Frontal cortex (tissue), 4 donors: ENCODE data around the gene RAPGEF6. TPM values are rescaled to one million over a fixed set of nuclear protein-coding genes. Genes with fewer than 3 reads are reported as not detected.

Source experiments
- DNase-seq, 2 donors: peaks; one replicate each; pipeline ENCODE4 v3.0.0; 2012; ENCODE audit warnings: low spot score in 2 of 2
- FAIRE-seq: peaks from 2 replicates; lab custom pipeline; 2012; peaks lifted over from hg19 to GRCh38; lab: Jason Lieb, UNC
- total RNA-seq: library from RNA; depleted of rRNA; stranded (reverse); fragments of >200 nt; gene quantifications from one replicate; pipeline ENCODE4 v1.2.3, GENCODE V29; 2014
- donor health status: control.
- donor health status: control.
- donor health status: control.

Gene RAPGEF6
- total RNA-seq, 1 donor from 2014 or later: 58.7 TPM

DNA sequence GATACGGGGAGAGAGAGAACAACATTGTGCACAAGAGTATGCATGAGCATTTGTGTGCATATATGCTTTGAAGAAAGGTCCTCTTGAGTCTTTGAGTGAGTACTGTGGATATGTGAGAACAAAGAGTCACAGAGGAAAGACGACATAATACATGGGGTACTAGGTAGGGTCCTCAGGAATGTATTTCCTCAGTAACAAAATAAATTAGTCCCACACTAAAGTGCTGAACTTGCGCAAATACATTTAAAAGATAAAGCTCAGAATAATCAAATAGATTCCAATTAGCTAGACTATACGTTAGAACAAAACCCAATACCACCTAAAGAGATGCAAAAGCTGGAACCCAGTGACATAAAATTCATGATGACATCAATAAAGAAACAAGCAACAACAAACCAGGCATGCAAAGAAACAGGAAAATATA lies 70.8 kb downstream of the RAPGEF6 start:
- no peak for DNase-seq
- no peak for FAIRE-seq

GRCh38 chr5:131563434-131564228 lies 71.4 kb downstream of the RAPGEF6 start:
- DNase-seq: no peak
- FAIRE-seq: no peak

GRCh38 chr5:131550606-131551005 lies 84.4 kb downstream of the RAPGEF6 start:
- no peak for DNase-seq
- no peak for FAIRE-seq

- FAIRE-seq (no peak), DNase-seq (no peak)
Observed at GRCh38 chr5:131548176-131548575, 86.9 kb downstream of the RAPGEF6 start.

GRCh38 chr5:131545845-131546244 lies 89.2 kb downstream of the RAPGEF6 start:
- DNase-seq (no peak), FAIRE-seq (no peak)

DNA sequence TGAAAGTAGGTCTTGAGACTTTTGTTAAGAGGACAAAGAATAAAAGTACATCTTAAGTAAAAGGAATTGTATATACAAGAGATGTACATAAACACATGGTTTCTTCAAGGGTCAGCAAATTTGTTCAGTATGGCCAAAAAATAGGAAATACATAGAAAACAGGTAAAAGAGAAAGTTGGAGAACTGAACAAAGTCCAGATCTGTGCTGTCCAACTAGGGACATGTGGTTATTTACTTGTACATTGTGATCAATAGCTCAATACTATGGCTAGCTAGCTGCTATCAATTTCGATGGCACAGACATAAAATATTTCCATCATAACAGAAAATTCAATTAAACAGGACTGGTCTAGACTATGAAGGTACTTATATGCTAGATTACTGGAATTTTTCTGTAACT lies 92.3 kb downstream of the RAPGEF6 start:
- DNase-seq (no peak), FAIRE-seq (no peak)

- DNase-seq (no peak), FAIRE-seq (no peak)
Observed at GRCh38 chr5:131541762-131542161, 93.3 kb downstream of the RAPGEF6 start.

GRCh38 chr5:131541071-131541470 lies 94.0 kb downstream of the RAPGEF6 start:
- no peak for FAIRE-seq
- DNase-seq: no peak

DNA sequence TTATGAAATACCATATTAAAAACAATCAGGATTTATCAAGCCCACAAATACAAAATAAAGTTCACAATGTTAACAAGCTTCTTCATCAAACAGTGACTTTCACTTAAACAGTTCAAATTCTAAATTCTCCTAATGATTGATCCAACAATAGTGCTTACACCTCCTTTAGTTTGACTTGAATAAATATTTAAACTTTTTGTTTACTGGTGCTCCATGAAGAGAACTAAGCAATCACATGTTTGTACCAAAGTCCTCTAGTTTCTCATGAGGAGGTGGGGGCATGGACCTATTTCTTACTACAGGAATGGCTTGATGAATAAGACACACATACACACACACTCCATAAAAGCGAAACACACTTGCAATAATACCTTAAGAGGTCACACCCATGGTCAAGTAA lies 95.8 kb downstream of the RAPGEF6 start:
- DNase-seq: no peak
- no peak for FAIRE-seq

- DNase-seq (no peak), FAIRE-seq (no peak)
Observed at GRCh38 chr5:131538177-131538593, 96.8 kb downstream of the RAPGEF6 start.

GRCh38 chr5:131536850-131537448 lies 98.1 kb downstream of the RAPGEF6 start:
- FAIRE-seq: no peak
- DNase-seq: no peak

GRCh38 chr5:131536211-131536826 lies 98.7 kb downstream of the RAPGEF6 start:
- DNase-seq: no peak
- no peak for FAIRE-seq

DNA sequence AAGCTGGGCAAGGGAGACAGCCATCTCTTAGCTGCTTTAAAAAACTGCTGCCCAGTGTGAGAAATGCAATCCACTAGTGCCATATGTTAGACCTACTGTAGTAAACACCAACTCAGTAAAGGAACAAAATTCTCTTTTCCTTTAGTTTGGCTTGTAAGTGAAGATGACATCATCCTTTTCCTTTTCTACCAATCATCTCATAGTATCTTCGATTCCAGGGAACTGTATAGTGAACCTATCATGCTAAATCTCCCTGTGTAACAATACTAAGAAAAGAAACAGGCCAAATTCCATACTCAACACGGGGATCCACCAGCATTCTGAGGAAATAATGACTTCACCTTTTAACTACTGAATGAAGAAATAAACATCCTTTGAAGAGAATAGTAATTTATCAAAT lies 100.1 kb downstream of the RAPGEF6 start:
- no peak for DNase-seq
- FAIRE-seq: no peak

DNA sequence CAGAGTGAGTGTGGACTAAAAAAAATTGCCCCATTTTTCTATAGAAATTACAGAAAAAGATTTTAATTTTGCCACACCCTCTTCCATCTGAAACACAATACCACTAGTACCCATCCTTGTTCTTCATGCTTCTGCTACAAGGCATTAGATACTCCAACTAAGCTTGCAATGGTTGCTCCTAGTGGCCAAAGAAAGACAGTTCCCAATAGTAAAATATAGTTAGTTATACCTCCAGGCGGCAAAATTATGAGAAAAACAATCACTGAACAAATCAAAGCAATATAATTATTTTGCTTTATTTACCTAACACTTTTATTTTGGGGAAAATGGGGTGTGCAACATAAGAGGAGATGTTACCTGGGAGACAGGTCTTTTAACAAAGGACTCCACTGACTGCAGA lies 101.2 kb downstream of the RAPGEF6 start:
- no peak for DNase-seq
- FAIRE-seq: no peak

GRCh38 chr5:131532031-131532640 lies 102.9 kb downstream of the RAPGEF6 start:
- FAIRE-seq: no peak
- no peak for DNase-seq

DNA sequence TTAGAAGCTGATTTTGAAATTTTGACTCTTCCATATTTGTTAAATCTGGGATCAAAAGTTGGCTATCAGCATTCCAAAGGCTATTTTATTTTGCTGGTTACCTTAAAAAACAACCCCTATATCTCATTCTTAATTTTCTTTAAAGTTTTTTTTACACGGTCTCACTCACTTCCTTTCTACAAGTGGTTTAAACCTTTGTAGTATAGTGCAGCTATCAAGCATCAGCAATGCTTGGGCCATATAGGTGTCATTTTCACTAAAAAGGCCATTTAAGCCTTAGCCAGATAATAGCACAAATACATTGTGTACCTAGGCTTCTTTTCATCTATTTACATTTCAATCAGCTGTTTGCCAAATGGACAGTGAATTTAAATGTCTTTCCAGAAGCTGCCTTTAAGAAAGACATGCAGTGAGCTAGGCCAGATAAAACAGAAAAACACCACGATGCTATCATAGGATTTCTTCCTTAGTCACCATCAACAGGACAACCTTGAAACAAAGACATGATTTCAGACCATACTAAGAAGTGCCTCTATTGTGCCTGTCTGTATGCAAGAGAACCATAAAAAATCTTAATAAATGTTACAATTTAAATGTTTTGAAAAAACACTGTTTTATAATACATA lies 104.2 kb downstream of the RAPGEF6 start:
- DNase-seq (no peak), FAIRE-seq (no peak)

DNA sequence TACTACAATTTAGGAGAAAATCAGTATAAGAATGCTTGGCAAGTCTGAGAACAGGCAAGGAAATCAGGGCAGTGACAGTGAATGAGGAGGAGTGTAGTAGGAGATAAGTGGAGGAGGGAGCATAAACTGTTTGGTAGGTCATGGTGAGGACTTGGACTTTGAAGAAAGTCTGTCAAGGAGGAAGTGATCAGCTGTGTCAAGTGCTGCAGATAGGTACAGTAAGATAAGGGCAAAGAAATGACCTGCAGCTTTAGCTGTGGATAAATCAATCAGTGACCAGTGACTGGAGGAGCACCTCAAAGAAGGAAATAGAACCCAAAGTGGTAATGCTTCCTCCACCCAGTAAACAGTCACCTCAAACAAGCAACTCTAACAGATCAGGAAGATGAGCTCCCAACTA lies 106.3 kb downstream of the RAPGEF6 start:
- FAIRE-seq (no peak), DNase-seq (no peak)

DNA sequence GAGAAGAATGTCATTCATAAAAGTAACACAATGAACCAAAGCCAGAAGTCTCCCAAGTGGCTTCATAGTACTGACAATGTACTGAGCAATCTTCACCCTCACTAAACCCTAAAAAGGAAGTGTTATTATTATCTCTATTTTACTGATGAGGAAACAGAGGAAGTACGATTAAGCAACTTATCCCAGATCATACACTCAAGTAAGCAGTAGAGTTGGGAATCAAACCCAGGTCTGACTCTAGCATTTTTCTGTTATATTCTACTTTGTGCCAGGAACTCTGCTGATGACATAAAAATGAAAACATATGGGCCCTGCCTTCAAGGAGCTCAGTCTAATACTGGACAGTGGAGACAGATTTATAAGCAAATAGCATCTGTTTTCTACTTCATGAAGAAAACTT lies 109.2 kb downstream of the RAPGEF6 start:
- no peak for DNase-seq
- FAIRE-seq: no peak

- DNase-seq (no peak), FAIRE-seq (no peak)
Observed at GRCh38 chr5:131524431-131524830, 110.6 kb downstream of the RAPGEF6 start.

DNA sequence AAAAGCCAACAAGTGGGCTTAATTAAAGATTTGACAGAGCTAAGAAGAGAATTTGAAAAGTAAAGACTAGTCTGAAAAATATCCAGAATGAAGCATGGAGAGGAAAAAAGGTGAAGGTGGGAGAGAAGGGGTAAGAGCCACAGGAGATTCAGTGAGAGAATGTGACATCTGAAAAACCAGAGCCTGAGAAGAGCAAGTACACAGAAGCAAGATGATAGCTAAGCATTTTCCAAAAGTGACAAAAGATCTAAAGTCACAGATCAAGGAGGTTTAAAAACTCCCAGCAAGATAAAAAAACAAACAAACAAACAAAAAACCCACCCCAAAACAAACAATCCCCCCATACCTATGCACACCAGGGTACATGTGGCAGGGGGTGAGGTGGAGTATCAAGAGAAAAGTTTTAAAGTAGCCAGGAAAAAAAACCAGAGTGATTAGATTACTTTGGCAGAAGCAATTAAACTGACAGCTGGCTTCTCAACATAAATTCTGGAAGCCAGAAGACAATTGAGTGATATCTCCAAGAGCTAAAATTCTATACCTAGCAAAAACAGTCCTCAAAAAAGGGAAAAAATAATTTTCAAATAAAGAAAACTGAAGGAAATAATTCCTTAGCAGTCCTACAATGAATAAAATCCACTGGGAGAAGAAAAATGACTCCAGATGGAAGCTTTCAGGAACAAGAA lies 111.4 kb downstream of the RAPGEF6 start:
- FAIRE-seq (no peak), DNase-seq (no peak)
